Cardiac septum (tissue), 1 donor: ENCODE results near the gene MAMSTR. TPM values are rescaled to one million over a fixed set of nuclear protein-coding genes. Genes with fewer than 3 reads are reported as not detected.
"Not testable (repeated sequence)": the region's sequence is repeated elsewhere in the genome, so short reads cannot be mapped to it uniquely, and the experiment has no call there.

Source experiments
- DNase-seq: peaks from one replicate; pipeline ENCODE4 v3.0.0-alpha.2; 2020; ENCODE audit warnings: low spot score
- intact Hi-C: fragments of 100-400 bp; cut with DNase I; formaldehyde crosslinking; loops from one replicate; pipeline ENCODE4 v1.14.0; 2022
- total RNA-seq: library from RNA; stranded (reverse); fragmentation: NEBNext Ultra II Directional; extraction: Animal tissue kit (Norgen Biotek cat#: 25700); gene quantifications from one replicate; pipeline ENCODE4 v1.2.1, GENCODE V29; 2021
- donor health status: DM: no; HTN: no; CAD: no.

MAMSTR gene
- total RNA-seq, 1 donor from 2014 or later, result 3.2 TPM

DNA sequence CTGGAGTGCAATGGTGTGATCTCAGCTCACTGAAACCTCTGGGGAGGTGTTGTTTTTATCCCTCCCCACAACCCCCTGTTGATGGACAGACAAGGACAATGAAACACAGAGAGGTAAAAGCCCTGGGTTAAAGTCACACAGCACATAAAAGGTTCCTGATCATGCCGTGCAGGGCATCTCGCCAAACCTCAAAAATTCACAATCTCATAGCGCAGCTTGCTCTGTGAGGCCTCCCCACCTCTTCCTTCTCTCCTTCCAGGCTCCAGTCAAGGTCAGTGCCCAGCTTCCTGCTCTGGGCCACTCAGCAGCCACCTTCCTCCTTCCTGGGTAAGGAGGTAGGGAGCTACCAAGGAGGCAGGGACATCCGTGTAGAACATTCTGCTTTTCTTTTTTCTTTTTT is 21.5 kb downstream of the MAMSTR start:
- no peak for DNase-seq
- intact Hi-C loops, result no loop called here

DNA sequence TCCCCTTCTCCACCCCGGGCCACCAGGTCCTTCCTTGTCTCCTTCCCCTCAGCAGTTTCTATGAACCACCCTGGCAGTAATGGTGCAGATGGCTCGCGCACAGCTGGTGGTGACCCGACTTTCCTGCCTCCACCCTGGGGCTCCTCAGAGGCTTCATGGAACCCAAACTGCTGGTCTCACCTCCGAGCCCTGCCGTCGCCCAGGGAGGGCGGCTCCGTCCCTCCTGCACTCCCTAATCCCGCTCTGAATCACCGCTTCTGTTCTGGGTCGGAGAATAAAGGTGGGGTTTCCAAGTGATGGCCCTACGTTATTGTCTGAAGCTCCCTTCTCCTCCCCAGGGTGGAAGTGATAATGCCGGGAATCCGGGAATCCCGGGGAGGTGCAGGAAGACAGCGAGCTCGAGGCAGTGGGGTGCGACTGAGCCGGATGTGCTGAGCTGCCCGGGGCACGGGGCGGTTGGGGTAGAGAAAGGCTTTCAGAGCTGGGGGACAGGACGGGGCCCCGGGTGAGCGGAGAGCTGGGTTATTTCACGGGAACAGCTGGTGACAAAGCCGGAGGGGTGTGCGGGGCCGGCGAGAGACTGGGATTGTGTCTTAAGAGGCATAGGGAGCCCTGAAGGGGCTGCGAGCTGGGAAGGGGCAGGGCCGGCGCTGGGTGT is 23.0 kb downstream of the MAMSTR start:
- DNase-seq, result no peak
- intact Hi-C loops, result no loop called here

DNA sequence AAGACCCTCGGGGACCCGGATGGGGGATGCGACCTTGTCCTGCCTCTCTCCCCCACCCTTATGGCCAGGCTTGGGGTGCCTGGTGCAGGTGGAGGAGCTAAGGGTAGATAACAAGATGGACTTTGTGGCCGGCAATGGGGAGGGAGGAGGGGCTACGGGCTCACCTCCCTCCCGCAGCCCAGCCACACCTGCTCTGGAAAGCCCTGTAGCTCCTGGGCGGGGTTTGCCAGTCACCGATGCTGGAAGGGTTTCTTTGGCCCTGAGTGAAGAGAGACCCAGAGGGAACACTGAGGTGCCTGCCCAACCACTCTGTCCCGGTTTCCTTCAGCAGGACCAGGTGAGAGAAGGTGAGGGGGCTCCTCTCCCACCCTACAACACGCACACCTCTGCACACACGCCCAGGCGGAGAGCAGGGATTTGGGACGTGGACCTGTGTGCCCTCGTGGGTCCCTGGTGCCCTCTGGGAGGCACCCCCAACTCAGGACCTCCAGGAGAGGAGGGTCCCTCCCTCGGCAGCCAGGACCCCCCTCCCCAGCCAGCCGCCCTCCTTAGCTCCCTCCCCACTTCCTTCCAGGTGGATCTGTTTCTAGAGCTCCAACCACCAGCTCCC is 23.7 kb downstream of the MAMSTR start, which contains the start of gene FUT2:
Gene FUT2, plus strand, starts transcription at position 229 of the 610 bp plus-strand sequence. CDS start 6,986 bp downstream, outside the sequence.
- DNase-seq, result no peak

DNA sequence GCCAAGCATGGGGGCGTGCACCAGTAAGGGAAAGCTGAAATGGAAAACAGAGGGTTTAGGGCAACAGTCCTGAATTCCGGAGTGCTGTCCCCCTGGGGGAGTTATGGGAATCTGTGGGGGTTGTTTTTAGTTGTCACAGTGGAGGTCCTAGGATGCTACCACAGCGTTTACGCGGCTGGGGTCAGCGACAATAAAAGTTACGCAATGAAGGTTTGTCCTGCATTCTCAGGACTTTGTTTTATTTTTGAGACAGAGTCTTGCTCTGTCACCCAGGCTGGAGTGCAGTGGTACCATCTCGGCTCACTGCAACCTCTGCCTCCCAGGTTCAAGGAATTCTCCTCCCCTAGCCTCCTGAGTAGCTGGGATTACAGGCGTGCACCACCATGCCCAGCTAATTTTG is 25.9 kb downstream of the MAMSTR start:
- intact Hi-C loops, DNase-seq: not testable (repeated sequence)

More for the DNA sequence above, 23.7 kb downstream of the MAMSTR start, which contains the start of gene FUT2:
- intact Hi-C loops, result no loop called here

DNA sequence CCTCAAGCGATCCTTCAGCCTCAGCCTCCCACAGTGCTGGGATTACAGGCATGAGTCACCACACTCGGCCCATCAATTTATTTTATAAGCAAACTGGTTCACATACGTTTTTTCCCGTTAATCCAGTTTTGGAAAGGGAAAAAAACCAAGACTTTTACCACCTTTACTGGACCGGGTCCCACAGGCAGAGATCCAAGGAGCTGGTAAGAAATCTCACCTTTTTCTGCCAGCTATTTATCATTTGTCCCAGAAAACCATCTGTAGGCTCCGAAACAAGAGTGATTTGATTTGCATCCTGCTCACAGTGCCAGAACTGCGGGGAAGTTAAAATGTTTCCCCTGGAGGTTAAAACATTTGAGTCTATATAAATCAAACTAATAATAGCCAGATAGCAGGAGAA is 30.1 kb downstream of the MAMSTR start:
- intact Hi-C loops, result no loop called here

DNA sequence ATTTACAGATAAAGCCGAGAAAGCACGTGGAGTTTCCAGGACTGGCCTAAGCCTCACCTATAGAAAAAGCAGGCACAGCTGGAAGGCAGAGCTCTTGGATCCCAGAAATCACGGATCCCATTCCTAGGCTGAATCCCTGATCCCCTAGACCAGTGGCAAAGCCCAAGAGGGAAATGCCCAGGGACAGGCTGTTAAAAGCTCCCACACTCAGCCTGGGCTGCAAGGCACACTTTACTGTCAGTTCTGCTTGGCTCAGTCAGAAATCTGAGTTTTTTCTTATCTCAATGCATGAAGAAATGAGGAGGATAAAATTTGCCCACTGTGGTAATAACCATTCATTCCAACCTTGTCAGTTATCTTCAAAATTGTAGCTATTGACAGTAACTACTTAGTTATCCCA is 31.7 kb downstream of the MAMSTR start:
- no peak for DNase-seq
- intact Hi-C loops, result no loop called here

More for the DNA sequence above, 30.1 kb downstream of the MAMSTR start:
- DNase-seq, result no peak

DNA sequence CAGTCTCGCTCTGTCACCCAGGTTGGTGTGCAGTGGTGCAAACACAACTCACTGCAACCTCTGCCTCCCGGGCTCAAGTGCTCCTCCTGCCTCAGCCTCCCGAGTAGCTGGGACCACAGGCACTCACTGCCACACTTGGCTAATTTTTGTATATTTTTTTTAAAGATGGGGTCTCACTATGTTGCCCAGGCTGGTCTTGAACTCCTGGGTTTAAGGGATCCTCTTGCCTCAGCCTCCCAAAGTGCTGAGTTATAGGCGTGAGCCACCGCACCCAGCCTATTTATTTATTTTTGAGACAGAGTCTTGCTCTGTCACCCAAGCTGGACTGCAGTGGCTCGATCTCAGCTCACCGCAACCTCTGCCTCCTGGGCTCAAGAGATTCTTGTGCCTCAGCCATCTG is 32.9 kb downstream of the MAMSTR start:
- DNase-seq, intact Hi-C loops: not testable (repeated sequence)

DNA sequence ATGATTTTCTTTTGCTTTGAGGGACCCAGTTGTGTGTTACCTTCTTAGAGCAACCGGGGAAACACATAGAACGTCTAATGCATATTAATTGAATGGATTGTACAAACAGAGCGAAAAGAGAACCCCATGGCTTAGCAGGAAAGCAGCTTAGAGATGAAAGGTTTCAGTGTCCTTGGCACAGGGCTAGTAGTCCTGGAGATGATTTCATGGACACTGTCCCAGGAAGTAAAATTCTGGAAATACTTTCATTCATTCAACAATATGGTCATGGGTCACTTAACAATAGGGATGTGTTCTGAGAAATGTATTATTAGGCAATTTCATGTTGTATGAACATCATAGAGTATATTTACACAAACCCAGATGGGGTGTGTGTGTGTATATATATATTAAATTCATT is 33.4 kb downstream of the MAMSTR start:
- intact Hi-C loops, result no loop called here
- no peak for DNase-seq

DNA sequence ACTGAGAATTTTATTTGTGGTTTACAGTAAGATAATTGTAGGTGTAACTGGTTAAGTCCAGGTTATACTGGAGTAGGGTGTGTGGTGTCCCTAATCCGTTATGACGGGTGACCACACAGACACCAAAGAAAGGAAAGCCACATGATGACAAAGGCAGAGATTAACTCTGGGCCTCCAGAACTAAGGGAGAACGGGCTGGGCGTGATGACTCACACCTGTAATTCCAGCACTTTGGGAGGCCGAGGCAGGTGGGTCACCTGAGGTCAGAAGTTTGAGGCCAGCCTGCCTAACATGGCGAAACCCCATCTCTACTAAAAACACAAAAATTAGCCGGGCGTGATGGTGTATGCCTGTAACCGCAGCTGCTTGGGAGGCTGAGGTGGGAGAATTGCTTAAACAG is 33.9 kb downstream of the MAMSTR start:
- intact Hi-C loops, result no loop called here
- no peak for DNase-seq

DNA sequence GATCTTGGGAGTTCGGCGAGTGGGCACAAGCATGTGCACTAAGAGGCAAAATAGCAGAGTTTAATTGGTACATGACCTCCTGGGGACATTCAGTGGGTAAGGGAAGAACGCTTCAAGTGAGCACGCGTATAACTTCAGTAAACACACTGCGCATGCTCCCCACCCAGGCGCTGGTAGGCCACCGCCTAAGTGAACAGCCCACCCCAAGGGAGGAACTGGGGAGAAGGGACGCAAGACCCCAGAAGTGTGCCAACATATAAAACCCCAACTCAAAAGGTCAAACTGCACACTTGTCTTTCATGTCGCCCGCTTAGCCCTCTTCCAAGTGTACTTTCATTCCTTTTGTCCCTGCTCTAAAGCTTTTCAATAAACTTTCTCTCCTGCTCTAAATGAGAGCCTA is 36.2 kb downstream of the MAMSTR start:
- intact Hi-C loops, result no loop called here
- no peak for DNase-seq

DNA sequence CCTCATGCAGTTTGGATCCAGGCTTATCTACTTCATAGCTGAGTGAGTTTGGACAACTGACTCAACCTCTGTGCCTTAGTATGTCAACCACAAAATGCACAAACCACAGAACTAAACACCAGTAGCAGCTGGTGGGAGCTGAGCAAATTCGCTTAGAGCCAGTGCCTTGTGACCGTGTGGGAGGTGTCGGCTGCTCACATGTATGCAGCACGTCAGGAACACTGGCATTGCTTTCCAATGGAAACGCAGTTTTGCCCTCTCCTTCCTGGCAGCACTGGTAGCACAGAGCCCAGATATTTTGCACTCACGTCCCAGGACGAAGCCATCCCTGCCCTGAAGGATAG is 38.4 kb downstream of the MAMSTR start:
- no peak for DNase-seq
- intact Hi-C loops, result no loop called here

DNA sequence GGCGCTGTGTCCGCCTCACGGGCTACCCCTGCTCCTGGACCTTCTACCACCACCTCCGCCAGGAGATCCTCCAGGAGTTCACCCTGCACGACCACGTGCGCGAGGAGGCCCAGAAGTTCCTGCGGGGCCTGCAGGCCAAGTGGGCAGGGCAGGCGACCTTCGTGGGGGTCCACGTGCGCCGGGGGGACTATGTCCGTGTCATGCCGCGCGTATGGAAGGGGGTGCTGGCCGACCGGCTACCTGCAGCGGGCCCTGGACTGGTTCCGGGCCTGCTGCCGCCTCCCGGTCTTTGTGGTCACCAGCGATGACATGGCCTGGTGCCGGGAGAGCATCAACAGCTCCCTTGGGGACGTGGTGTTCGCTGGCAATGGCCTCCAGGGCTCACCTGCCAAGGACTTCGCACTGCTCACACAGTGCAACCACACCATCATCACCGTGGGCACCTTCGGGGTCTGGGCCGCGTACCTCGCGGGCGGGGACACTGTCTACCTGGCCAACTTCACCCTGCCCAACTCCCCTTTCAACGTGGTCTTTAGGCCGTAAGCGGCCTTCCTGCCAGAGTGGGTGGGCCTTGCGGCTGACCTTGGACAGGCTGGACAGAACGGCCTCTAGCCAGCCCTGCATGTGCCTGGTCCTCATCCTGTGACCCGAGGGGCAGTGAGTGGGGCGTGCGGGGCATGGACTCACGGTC is 38.9 kb downstream of the MAMSTR start:
- intact Hi-C loops, result no loop called here
- DNase-seq, result no peak

DNA sequence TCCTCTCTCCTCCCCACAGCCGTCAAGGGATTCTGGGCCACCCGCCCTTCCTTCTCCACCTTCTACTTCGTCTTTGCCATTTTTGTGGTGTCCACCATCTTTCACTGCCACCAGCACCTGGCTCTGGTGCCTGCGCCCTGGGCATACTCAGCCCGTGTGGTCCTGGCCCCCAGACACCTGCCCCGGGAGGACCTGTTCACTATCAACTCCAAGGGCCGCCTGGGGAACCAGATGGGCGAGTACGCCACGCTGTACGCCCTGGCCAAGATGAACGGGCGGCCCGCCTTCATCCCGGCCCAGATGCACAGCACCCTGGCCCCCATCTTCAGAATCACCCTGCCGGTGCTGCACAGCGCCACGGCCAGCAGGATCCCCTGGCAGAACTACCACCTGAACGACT is 39.5 kb downstream of the MAMSTR start:
- DNase-seq, intact Hi-C loops: not testable (repeated sequence)

DNA sequence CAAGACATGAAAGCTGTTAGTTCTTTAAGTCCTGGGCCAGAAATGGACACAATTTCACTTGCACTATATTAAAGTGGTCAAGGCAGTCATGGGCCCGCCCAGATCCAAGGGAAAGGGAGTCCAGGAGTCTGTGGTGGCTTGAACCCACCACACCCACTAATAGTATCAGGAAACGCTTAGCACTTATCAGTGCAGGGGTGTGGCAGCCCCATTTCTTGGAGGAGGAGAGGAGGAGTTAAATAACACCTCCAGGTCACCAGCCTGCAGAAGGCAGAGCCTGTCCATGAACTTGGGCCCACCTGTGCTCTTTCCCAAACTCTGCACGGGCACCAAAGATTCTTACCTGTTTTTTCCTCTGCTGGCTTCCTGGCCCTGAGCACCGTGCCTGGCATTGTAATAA is 41.3 kb downstream of the MAMSTR start:
- no peak for DNase-seq
- intact Hi-C loops, result loop anchor here (5.0 kb wide), 1 partner anchor 34 kb away; no protein-coding TSS in a partner anchor

DNA sequence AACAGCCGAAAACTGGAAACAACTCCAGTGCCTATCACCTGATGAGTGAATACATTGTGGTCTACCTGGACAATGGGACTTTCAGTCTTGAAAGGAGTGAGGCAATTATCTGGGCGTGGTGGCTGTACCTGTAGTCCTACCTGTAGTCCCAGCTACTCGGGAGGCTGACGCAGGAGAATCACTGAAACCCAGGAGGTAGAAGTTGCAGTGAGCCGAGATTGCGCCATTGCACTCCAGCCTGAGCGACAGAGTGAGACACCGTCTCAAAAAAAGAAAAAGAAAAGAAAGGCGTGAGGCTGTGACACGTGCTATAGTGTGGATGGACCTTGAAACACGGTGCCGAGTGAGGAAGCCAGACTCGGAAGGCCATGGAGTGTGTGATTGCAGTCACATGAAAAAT is 42.6 kb downstream of the MAMSTR start:
- intact Hi-C loops, result loop anchor here (5.0 kb wide), 1 partner anchor 35 kb away; no protein-coding TSS in a partner anchor
- no peak for DNase-seq

DNA sequence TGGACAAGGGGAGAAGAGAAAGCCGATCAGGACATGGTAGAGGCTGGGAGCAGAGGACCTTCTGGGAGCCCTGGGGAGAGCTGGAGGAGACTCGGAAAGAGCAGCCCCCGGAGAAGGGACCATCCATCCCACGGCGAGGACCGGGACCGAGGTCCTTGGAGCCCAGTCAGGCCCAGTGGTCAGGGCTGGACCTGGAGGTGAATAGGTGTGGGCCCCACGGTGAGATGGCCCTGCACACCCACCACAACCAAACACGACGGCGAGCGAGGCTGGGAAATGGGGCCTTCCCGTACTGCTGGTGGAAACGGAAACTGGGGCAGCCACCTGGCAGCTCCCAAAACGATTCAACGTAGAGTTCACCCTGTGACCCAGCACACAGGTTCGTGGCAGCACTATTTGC is 43.0 kb downstream of the MAMSTR start:
- no peak for DNase-seq
- intact Hi-C loops, result loop anchor here (5.0 kb wide), 1 partner anchor 36 kb away; no protein-coding TSS in a partner anchor

DNA sequence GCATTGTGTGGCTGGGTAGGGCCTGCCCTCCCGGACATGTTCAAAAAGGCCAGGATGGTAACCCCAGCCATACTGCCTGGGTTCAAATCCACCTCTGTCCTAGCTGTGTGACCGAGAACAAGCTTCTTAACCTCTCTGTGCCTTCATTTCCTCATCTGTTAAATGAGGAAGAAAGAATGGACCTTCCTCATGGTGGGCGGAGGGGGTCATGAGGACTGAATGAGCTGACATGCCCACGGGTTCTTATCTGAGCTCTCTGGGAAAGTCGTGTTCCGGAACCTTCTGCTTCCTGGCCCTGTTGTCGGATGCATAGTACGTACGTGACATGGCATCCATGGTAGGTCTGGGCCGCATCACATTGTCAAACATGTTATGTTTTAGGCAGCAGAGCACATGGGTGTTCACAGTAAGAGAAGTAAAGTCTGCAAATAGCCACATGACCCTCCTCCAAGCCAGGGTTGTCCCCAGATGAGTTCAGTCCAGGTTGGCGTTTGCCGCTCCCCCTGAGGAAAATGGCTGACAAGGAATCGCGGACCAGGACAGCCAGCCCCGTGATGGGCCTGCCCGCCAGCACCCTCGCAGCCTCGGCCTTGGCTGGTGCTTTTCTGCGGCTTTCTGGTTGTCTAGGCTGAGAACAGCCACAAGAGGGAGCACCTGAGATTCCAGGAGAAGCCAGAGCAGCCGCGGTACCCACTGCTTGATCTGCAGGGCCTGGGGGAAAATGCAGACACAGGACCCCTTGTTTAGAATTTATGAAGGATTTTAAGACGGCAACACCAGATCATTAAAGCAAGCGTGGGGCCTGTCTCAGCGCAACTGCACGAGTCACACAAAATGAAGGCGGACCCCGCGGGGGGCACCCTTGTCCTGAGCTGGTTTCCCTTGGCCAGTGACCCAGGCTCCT is 44.4 kb downstream of the MAMSTR start:
- DNase-seq, result peak; percentile 85
- intact Hi-C loops, result loop anchor here (2.0 to 5.0 kb wide), 2 partner anchors 37 to 64 kb away; no protein-coding TSS in a partner anchor

DNA sequence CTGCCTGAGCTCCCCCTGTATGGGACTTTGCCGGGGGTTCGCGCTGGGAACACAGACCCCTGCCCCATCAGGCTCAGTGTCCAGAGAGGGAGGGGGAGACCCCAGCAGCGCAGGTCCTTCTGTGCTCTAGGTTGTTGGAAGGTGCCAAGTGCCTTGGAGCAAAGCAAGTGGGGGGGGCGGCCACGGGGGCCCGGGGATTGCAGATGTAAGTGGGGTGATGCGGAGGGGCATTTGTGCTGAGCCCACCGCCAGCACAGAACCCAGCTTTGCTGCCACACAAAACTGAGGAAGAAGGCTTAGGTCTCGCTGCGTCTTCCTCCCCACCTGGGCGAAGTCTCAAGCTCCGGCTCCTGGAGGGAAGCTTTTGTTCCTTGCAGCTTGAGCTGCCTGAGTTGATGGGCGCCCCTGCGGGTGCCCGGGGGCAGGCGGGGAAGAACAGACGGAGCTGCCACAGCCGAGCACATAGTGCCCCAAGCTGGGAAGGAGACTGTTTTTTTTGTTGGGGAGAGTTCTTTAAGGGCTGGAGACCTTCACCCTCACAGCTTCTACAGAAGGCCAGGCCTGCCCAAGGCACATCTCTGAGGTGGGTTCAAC is 45.2 kb downstream of the MAMSTR start:
- no peak for DNase-seq

DNA sequence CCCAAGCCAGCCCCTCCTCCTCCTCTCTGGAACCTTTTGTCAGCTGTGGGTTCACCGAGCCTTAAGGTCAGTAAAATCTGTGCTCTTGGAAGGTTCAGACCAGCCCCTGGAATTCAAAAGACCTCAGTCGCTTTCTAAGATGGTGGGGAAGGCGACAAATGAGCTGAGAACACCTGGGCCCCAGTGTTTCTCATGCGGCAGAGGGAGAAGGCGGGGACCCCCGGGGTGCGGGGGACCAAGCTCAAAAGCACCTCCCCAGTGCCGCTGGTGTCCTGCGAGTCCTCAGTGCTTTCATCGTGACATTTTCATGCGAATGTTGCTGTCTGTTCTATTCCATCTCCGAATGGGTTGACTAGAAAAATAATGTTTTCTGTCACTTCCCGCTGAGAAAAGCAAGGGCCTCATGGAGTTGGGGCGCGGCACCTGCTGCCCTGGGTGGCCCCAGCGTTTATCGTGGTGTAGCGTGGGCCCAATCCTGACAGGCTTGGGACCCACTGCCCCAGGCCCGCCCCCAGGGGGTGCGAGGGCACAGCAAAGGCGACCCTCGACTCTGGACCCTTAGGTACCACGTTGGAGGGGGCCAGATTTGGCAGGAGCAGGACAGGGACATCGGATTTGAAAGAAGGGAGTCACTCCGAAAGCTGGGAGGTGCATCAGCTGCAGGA is 46.0 kb downstream of the MAMSTR start:
- intact Hi-C loops, result loop anchor here (2.0 kb wide), 1 partner anchor 65 kb away; no protein-coding TSS in a partner anchor
- no peak for DNase-seq

More for the DNA sequence above, 45.2 kb downstream of the MAMSTR start:
- intact Hi-C loops, result loop anchor here (2.0 kb wide), 1 partner anchor 64 kb away; no protein-coding TSS in a partner anchor
